ENCODE results near the gene MARCHF4. TPM values are rescaled to one million over a fixed set of nuclear protein-coding genes. Genes with fewer than 3 reads are reported as not detected.
A peak's percentile ranks its signal among the peaks of the same experiment; 100 is the strongest.

The MARCHF4 gene
- total RNA-seq, result not detected
- polyA plus RNA-seq, result not detected

DNA sequence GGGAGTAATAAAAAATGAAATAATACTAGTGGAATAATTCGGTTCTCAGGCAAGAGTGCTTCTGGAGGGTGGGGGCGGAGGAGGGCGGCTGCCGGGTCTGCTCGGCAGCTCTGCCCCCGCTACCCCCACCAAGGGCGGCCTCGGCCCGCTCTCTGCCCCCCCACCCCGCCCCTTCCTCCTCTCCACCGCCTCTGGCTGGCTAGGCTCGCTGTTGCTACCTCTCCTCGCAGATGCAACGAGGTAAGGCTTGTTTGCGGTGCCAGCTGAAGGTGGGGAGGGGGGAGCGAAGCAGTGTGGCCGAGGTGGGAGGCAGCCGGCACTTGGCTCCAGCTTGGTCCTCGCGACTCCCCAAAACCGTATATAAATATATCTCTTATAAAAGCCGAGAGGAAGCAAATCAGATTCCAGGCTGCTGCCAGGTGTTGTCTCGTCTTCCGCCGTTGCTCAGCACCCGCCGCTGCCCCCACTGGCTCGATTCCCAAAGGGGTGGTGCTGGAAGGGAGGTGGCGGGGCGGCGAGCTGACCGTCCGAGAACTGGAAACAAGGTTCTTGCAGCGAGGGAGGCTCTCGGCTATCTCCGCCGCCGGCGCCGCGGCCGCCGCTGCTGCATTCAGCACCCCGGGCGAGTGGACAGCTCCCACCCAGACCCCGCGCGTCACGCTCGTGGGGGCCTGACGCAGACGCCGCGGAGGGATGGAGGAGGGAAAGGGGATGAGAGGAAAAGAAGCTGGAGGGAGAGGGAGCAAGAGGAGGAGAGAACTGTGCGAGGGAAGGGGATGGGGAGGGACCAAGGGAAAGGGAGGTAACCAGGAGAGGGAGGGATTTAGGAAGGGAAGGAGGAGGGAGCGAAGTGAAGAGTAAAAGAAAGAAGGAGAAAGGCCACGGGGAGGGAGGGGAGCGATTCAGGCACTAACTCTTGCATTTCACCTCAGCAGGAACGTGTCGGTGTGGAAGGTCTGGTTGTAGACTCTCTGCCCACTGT, at the start of gene MARCHF4:
TSS of gene MARCHF4 (minus strand) at position 763 of the 982 bp plus-strand sequence. CDS start 2,223 bp downstream, outside the sequence.
- ChIA-PET CTCF (ENCODE audit: partially characterized antibody) (interaction anchor here (1.0 to 1.7 kb wide), 2 partner anchors 32 to 149 kb away, joined by 6 read pairs; no protein-coding TSS in a partner anchor), POLR2A (ENCODE audit: partially characterized antibody) (interaction anchor here (0.6 to 1.2 kb wide), 2 partner anchors 19 to 40 kb away, joined by 3 to 6 read pairs; no protein-coding TSS in a partner anchor)
- Mint-ChIP-seq H3K4me1 (peaks cover 9 to 30% (median 15%) of the 10 kb centered on the region in 4 donors), H3K4me3 (peak within 1 kb of the TSS; percentile 36 to 72 (median 66)), H3K9me3 (peaks cover 0 to 6% (median 0%) of the 10 kb centered on the region in 8 donors), H3K27me3 (peaks cover 41 to 49% of the 10 kb centered on the region in 2 donors), H3K36me3 (peaks cover 0 to 6% of the 10 kb centered on the region in 2 donors), H3K27ac (peak within 1 kb of the TSS in 1 of 7 donors; percentile 57)
- intact Hi-C loops (cut with micrococcal nuclease), result loop anchor here (2.0 kb wide), 1 partner anchor 41 kb away; the partner anchor contains the start of gene SMARCAL1
- no peak within 1 kb of the TSS for H3K4me3 ChIP-seq (ENCODE audit: low read length in 2 of 2)
- H3K27ac ChIP-seq (ENCODE audit: low read depth, low read length), result no peak within 1 kb of the TSS
- H3K9me3 ChIP-seq (ENCODE audit: control insufficient read depth in 1 of 2, low read length in 2 of 2), result no peaks in the 10 kb centered on the region
- no peaks in the 10 kb centered on the region for H3K36me3 ChIP-seq (ENCODE audit: insufficient read depth, low read length)
- H3K27me3 ChIP-seq (ENCODE audit: insufficient read depth, low read length), result peaks cover 25% of the 10 kb centered on the region
- DNase-seq, result peak; percentile 54 to 68 (median 63)
- H3K4me1 ChIP-seq (ENCODE audit: insufficient read depth, low read length), result peaks cover 17% of the 10 kb centered on the region

GRCh38 chr2:216420367-216421101, 48.3 kb upstream of the MARCHF4 start:
- ChIA-PET CTCF (ENCODE audit: partially characterized antibody) (no interaction called here), POLR2A (ENCODE audit: partially characterized antibody) (no interaction called here)
- no peaks in the 10 kb centered on the region for H3K4me1 ChIP-seq (ENCODE audit: insufficient read depth, low read length)
- no peaks in the 10 kb centered on the region for H3K9me3 Mint-ChIP-seq
- H3K9me3 ChIP-seq (ENCODE audit: control insufficient read depth in 1 of 2, low read length in 2 of 2), result no peaks in the 10 kb centered on the region
- no peak overlapping the region for H3K4me3 ChIP-seq (ENCODE audit: low read length in 2 of 2)
- intact Hi-C loops (cut with micrococcal nuclease), result no loop called here
- H3K4me3 Mint-ChIP-seq, result no peak overlapping the region
- no peak for DNase-seq
- peaks cover 45% of the 10 kb centered on the region for H3K36me3 ChIP-seq (ENCODE audit: insufficient read depth, low read length)
- peaks cover 6 to 15% (median 12%) of the 10 kb centered on the region in 4 donors for H3K4me1 Mint-ChIP-seq
- H3K27me3 Mint-ChIP-seq, result no peaks in the 10 kb centered on the region
- H3K27me3 ChIP-seq (ENCODE audit: insufficient read depth, low read length), result no peaks in the 10 kb centered on the region
- no peak overlapping the region for H3K27ac ChIP-seq (ENCODE audit: low read depth, low read length)
- H3K36me3 Mint-ChIP-seq, result peaks cover 78 to 81% of the 10 kb centered on the region in 2 donors
- H3K27ac Mint-ChIP-seq, result no peak overlapping the region

- H3K4me1 Mint-ChIP-seq, result peaks cover 6 to 15% (median 12%) of the 10 kb centered on the region in 4 donors
- Histone ChIP-seq H3K4me3 (ENCODE audit: low read length in 2 of 2) (no peak overlapping the region), H3K9me3 (ENCODE audit: control insufficient read depth in 1 of 2, low read length in 2 of 2) (no peaks in the 10 kb centered on the region), H3K4me1 (ENCODE audit: insufficient read depth, low read length) (no peaks in the 10 kb centered on the region), H3K27ac (ENCODE audit: low read depth, low read length) (no peak overlapping the region), H3K36me3 (ENCODE audit: insufficient read depth, low read length) (peaks cover 30% of the 10 kb centered on the region), H3K27me3 (ENCODE audit: insufficient read depth, low read length) (no peaks in the 10 kb centered on the region)
- intact Hi-C loops (cut with micrococcal nuclease), result no loop called here
- no peak overlapping the region for H3K4me3 Mint-ChIP-seq
- H3K27ac Mint-ChIP-seq, result no peak overlapping the region
- peaks cover 73 to 75% of the 10 kb centered on the region in 2 donors for H3K36me3 Mint-ChIP-seq
- no peak for DNase-seq
- CTCF ChIA-PET (ENCODE audit: partially characterized antibody), result interaction anchor here (2.5 kb wide), 1 partner anchor 15 kb away, joined by 9 read pairs; no protein-coding TSS in a partner anchor
- POLR2A ChIA-PET (ENCODE audit: partially characterized antibody), result no interaction called here
- H3K9me3 Mint-ChIP-seq, result no peaks in the 10 kb centered on the region
- H3K27me3 Mint-ChIP-seq, result no peaks in the 10 kb centered on the region
Observed at GRCh38 chr2:216418981-216419380, 46.7 kb upstream of the MARCHF4 start.

DNA sequence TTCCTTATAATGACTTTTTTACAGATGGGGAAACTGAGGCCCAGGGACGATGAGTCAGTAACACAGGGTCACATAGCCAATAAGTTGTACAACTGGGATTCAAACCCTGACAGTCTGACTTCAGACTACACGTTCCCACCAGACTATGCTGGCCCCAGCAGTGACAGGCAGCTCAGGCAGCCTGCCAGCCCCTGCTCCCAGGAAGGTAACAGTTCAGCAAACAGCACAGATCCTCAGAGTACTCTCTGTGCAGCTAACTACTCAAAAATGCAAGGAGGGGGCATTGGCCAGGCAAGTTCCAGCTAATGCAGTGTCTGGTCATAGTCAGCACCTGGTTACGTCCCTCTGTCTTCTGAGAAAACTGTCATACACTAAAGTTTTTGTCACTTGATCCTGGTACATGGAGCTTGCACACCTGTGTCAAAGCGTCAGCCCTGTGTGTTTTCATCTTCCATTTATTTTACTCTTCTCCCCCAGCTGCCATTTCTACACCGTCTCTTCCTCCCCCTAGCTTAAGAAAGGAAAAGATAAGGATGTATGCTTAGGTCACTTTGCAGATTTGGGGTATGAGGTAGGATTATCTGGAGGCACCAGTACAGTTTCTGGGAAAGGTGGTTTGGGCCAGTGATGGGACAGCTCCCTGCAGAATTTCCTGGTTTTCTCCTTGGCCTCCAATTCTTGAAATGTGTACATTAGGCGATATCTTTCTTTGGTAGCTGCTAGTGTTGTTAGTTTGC, 44.5 kb upstream of the MARCHF4 start:
- no peak overlapping the region for H3K4me3 Mint-ChIP-seq
- H3K36me3 ChIP-seq (ENCODE audit: insufficient read depth, low read length), result peaks cover 13% of the 10 kb centered on the region
- peaks cover 16% of the 10 kb centered on the region for H3K4me1 ChIP-seq (ENCODE audit: insufficient read depth, low read length)
- peaks cover 54 to 63% of the 10 kb centered on the region in 2 donors for H3K36me3 Mint-ChIP-seq
- no peaks in the 10 kb centered on the region for H3K9me3 Mint-ChIP-seq
- no peak for DNase-seq
- H3K9me3 ChIP-seq (ENCODE audit: control insufficient read depth in 1 of 2, low read length in 2 of 2), result no peaks in the 10 kb centered on the region
- no peak overlapping the region for H3K27ac Mint-ChIP-seq
- peaks cover 14 to 36% (median 26%) of the 10 kb centered on the region in 4 donors for H3K4me1 Mint-ChIP-seq
- H3K27ac ChIP-seq (ENCODE audit: low read depth, low read length), result no peak overlapping the region
- H3K4me3 ChIP-seq (ENCODE audit: low read length in 2 of 2), result no peak overlapping the region
- ChIA-PET CTCF (ENCODE audit: partially characterized antibody) (interaction anchor here (6.8 kb wide), 1 partner anchor 14 kb away, joined by 54 read pairs; no protein-coding TSS in a partner anchor), POLR2A (ENCODE audit: partially characterized antibody) (no interaction called here)
- H3K27me3 Mint-ChIP-seq, result no peaks in the 10 kb centered on the region
- no peaks in the 10 kb centered on the region for H3K27me3 ChIP-seq (ENCODE audit: insufficient read depth, low read length)
- intact Hi-C loops (cut with micrococcal nuclease), result no loop called here

DNA sequence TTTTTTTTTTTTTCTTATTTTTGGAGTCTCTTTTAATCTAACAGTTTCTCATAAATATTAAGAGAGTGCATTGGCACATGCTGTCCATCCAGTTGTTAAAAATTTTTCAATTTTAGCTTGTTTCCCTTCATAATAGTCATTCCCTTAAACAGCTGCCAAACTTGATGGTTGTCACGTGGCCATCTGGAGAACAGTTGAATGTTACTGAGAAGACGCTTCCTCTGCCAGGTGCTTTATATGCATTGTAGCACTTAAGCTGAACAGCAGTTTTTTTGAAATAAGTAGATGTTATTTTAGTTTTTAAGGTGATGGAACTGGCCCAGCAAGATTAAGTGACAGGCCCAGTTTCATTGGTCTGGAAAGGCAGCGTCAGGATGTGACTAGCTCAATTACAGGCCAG, 43.3 kb upstream of the MARCHF4 start:
- Mint-ChIP-seq H3K4me3 (peak overlapping the region in 1 of 8 donors; percentile 67), H3K4me1 (peaks cover 16 to 39% (median 27%) of the 10 kb centered on the region in 4 donors), H3K36me3 (peaks cover 49 to 54% of the 10 kb centered on the region in 2 donors), H3K27me3 (no peaks in the 10 kb centered on the region), H3K27ac (no peak overlapping the region), H3K9me3 (no peaks in the 10 kb centered on the region)
- Histone ChIP-seq H3K27ac (ENCODE audit: low read depth, low read length) (no peak overlapping the region), H3K4me1 (ENCODE audit: insufficient read depth, low read length) (peaks cover 16% of the 10 kb centered on the region), H3K9me3 (ENCODE audit: control insufficient read depth in 1 of 2, low read length in 2 of 2) (no peaks in the 10 kb centered on the region), H3K4me3 (ENCODE audit: low read length in 2 of 2) (no peak overlapping the region), H3K36me3 (ENCODE audit: insufficient read depth, low read length) (peaks cover 13% of the 10 kb centered on the region), H3K27me3 (ENCODE audit: insufficient read depth, low read length) (no peaks in the 10 kb centered on the region)
- intact Hi-C loops (cut with micrococcal nuclease), result no loop called here
- no peak for DNase-seq
- POLR2A ChIA-PET (ENCODE audit: partially characterized antibody), result interaction anchor here (1.5 kb wide), 1 partner anchor 9 kb away, joined by 3 read pairs; no protein-coding TSS in a partner anchor
- CTCF ChIA-PET (ENCODE audit: partially characterized antibody), result interaction anchor here (0.9 to 6.8 kb wide), 2 partner anchors 13 to 101 kb away, joined by 3 to 54 read pairs; no protein-coding TSS in a partner anchor

- intact Hi-C loops (cut with micrococcal nuclease), result loop anchor here (5.0 kb wide), 2 partner anchors 398 to 1608 kb away; partner anchors contain the start of gene BARD1
- Mint-ChIP-seq H3K36me3 (peaks cover 42 to 48% of the 10 kb centered on the region in 2 donors), H3K27me3 (no peaks in the 10 kb centered on the region), H3K4me3 (no peak overlapping the region), H3K27ac (no peak overlapping the region), H3K4me1 (peaks cover 16 to 39% (median 23%) of the 10 kb centered on the region in 4 donors), H3K9me3 (no peaks in the 10 kb centered on the region)
- Histone ChIP-seq H3K27me3 (ENCODE audit: insufficient read depth, low read length) (no peaks in the 10 kb centered on the region), H3K27ac (ENCODE audit: low read depth, low read length) (no peak overlapping the region), H3K9me3 (ENCODE audit: control insufficient read depth in 1 of 2, low read length in 2 of 2) (no peaks in the 10 kb centered on the region), H3K4me1 (ENCODE audit: insufficient read depth, low read length) (peaks cover 16% of the 10 kb centered on the region), H3K36me3 (ENCODE audit: insufficient read depth, low read length) (peaks cover 8% of the 10 kb centered on the region), H3K4me3 (ENCODE audit: low read length in 2 of 2) (no peak overlapping the region)
- CTCF ChIA-PET (ENCODE audit: partially characterized antibody), result interaction anchor here (0.8 to 6.8 kb wide), 5 partner anchors 12 to 305 kb away, joined by 3 to 54 read pairs (median 3); partner anchors contain the start of gene XRCC5
- POLR2A ChIA-PET (ENCODE audit: partially characterized antibody), result interaction anchor here (1.5 kb wide), 1 partner anchor 9 kb away, joined by 3 read pairs; no protein-coding TSS in a partner anchor
- DNase-seq, result no peak
Observed at GRCh38 chr2:216414772-216415319, 42.6 kb upstream of the MARCHF4 start.

Data from CD4-positive, alpha-beta memory T cell (primary cell).